Mesothelial cell of epicardium (in vitro differentiated cells): ENCODE data around the gene DNAJC8. TPM values are rescaled to one million over a fixed set of nuclear protein-coding genes. Genes with fewer than 3 reads are reported as not detected.

Experiments used
- DNase-seq, 2 experiments: peaks; one replicate each; pipeline ENCODE4 v3.0.0; 2021; ENCODE audit warnings: low spot score in 2 of 2; ENCODE audit not compliant: unreplicated experiment in 2 of 2
- H3K27ac Mint-ChIP-seq: 2 replicates; pipeline ENCODE4 v1.8.0; 2021; ENCODE audit warnings: mixed read lengths
- H3K27me3 Mint-ChIP-seq: 2 replicates; pipeline ENCODE4 v1.8.0; 2021; ENCODE audit warnings: low read depth, mixed read lengths
- H3K36me3 Mint-ChIP-seq: 2 replicates; pipeline ENCODE4 v1.8.0; 2021; ENCODE audit warnings: mixed read lengths
- H3K4me1 Mint-ChIP-seq: 2 replicates; pipeline ENCODE4 v1.8.0; 2021; ENCODE audit warnings: mixed read lengths
- H3K4me3 Mint-ChIP-seq: 2 replicates; pipeline ENCODE4 v1.8.0; 2021; ENCODE audit warnings: mild to moderate bottlenecking, moderate library complexity, mixed read lengths
- H3K9me3 Mint-ChIP-seq: 2 replicates; pipeline ENCODE4 v1.8.0; 2021; ENCODE audit warnings: mixed read lengths
- total RNA-seq: library from RNA; stranded (reverse); gene quantifications from 3 replicates; pipeline ENCODE4 v1.2.1, GENCODE V29; 2021
- TF ChIP-seq, protein P1 (sequence below): fragments of 200-600 bp; sonication (generic); IDR thresholded peaks from one replicate; pipeline ENCODE4 v1.5.0; 2021; ENCODE audit warnings: antibody characterized with exemption; ENCODE audit not compliant: unreplicated experiment

Gene DNAJC8
- total RNA-seq, 1 donor from 2014 or later: 79.7 TPM

DNA sequence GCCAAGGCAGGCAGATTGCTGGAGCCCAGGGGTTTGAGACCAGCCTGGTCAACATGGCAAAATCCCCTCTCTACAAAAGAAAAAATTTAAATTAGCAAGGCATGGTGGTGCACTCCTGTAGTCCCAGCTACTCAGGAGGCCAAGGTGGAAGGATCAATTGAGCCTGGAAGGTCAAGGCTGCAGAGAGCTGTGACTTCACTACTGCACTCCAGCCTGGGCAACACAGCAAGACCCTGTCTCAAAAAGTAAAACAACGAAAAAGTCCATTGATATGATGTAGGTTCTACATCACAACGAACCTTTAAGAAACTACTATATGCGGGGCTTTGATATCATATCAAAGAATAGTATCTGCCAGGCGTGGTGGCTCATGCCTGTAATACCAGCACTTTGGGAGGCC is 77.2 kb downstream of the DNAJC8 start:
- no peak overlapping the region for H3K4me3 Mint-ChIP-seq
- no peaks in the 10 kb centered on the region for H3K36me3 Mint-ChIP-seq
- TF ChIP-seq, protein P1, sequence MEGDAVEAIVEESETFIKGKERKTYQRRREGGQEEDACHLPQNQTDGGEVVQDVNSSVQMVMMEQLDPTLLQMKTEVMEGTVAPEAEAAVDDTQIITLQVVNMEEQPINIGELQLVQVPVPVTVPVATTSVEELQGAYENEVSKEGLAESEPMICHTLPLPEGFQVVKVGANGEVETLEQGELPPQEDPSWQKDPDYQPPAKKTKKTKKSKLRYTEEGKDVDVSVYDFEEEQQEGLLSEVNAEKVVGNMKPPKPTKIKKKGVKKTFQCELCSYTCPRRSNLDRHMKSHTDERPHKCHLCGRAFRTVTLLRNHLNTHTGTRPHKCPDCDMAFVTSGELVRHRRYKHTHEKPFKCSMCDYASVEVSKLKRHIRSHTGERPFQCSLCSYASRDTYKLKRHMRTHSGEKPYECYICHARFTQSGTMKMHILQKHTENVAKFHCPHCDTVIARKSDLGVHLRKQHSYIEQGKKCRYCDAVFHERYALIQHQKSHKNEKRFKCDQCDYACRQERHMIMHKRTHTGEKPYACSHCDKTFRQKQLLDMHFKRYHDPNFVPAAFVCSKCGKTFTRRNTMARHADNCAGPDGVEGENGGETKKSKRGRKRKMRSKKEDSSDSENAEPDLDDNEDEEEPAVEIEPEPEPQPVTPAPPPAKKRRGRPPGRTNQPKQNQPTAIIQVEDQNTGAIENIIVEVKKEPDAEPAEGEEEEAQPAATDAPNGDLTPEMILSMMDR: no peak
- no peak for DNase-seq
- H3K4me1 Mint-ChIP-seq: peaks cover 4% of the 10 kb centered on the region
- no peaks in the 10 kb centered on the region for H3K9me3 Mint-ChIP-seq
- no peaks in the 10 kb centered on the region for H3K27me3 Mint-ChIP-seq
- no peak overlapping the region for H3K27ac Mint-ChIP-seq

DNA sequence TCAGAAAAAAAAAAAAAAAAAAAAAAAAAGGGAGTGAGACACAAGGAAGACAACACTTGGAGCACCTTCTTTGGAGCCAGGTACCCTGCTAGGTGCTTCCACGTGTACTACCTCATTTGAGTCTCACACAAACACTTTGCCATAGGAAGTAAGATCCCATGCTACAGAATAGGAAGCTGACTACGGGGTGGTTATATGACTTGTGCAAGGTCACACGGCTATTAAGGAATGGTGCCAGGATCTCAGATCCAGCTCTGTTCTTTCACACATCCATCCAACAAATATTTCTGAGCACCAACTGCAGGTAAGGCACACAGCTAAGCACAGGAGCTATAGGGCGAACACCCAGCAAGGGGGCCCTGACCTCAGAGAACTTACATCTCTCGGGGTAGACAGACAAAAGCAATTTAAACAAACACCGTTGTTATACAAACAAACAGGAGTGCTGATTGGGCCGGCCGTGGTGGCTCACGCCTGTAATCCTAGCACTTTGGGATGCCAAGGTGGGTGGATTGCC is 78.7 kb downstream of the DNAJC8 start:
- Mint-ChIP-seq H3K27me3 (no peaks in the 10 kb centered on the region), H3K36me3 (no peaks in the 10 kb centered on the region), H3K4me3 (no peak overlapping the region), H3K4me1 (peaks cover 4% of the 10 kb centered on the region), H3K9me3 (no peaks in the 10 kb centered on the region), H3K27ac (no peak overlapping the region)
- TF ChIP-seq, protein P1: no peak
- DNase-seq: no peak

Other genes starting within 250 kb of the DNAJC8 start
- gene EYA3, start 144.4 kb downstream of the DNAJC8 start, total RNA-seq: 28.3 to 30.2 TPM (median 29.3 TPM) in 3 replicates
- gene PTAFR, start 56.3 kb downstream of the DNAJC8 start, total RNA-seq: 0.18 to 0.43 TPM (median 0.18 TPM) in 3 replicates
- 111 to 125 TPM (median 114 TPM) in 3 replicates for gene ATP5IF1, start 3.1 kb upstream of the DNAJC8 start, total RNA-seq
- 19.4 to 21.4 TPM (median 21.1 TPM) in 3 replicates for gene SESN2, start 26.5 kb upstream of the DNAJC8 start, total RNA-seq
- 9.2 to 11.7 TPM (median 9.9 TPM) in 3 replicates for gene MED18, start 96.0 kb upstream of the DNAJC8 start, total RNA-seq
- gene PHACTR4, start 136.7 kb upstream of the DNAJC8 start, total RNA-seq: 67.4 to 69.8 TPM (median 67.5 TPM) in 3 replicates